Trophoblast cell (in vitro differentiated cells and primary cell): ENCODE results near the gene TRIP6.

Source experiments
- DNase-seq, 2 donors: peaks; one replicate each; pipeline ENCODE4 v3.0.0-alpha.2; 2016
- H2AFZ ChIP-seq: 2 replicates; pipeline ENCODE4 v1.6.1; 2013; ENCODE audit warnings: low read length, moderate library complexity, mild to moderate bottlenecking; ENCODE audit not compliant: insufficient read depth, poor library complexity
- H2AK5ac ChIP-seq: 2 replicates; pipeline ENCODE4 v1.6.1; 2013; ENCODE audit warnings: mild to moderate bottlenecking, low read length
- H2BK120ac ChIP-seq: 2 replicates; pipeline ENCODE4 v1.6.1; 2013; ENCODE audit warnings: low read length, mild to moderate bottlenecking, moderate library complexity; ENCODE audit not compliant: insufficient read depth, poor library complexity
- H2BK12ac ChIP-seq: 2 replicates; pipeline ENCODE4 v1.6.1; 2013; ENCODE audit warnings: mild to moderate bottlenecking, low read length, moderate library complexity
- H2BK5ac ChIP-seq: 2 replicates; pipeline ENCODE4 v1.6.1; 2013; ENCODE audit warnings: low read length, low read depth, moderate library complexity, mild to moderate bottlenecking; ENCODE audit not compliant: poor library complexity
- H3K14ac ChIP-seq: 2 replicates; pipeline ENCODE4 v1.6.1; 2013; ENCODE audit warnings: mild to moderate bottlenecking, low read length
- H3K18ac ChIP-seq: 2 replicates; pipeline ENCODE4 v1.6.1; 2013; ENCODE audit warnings: mild to moderate bottlenecking, low read length
- H3K23ac ChIP-seq: 2 replicates; pipeline ENCODE4 v1.6.1; 2013; ENCODE audit warnings: low read length
- H3K27ac ChIP-seq: 2 replicates; pipeline ENCODE4 v1.5.1; 2013; ENCODE audit warnings: low read depth, mild to moderate bottlenecking, inconsistent platforms, low read length, moderate library complexity
- H3K27me3 ChIP-seq: 2 replicates; pipeline ENCODE4 v1.6.1; 2013; ENCODE audit warnings: inconsistent platforms, mild to moderate bottlenecking, low read length, moderate library complexity; ENCODE audit not compliant: insufficient read depth
- H3K36me3 ChIP-seq, 2 experiments: 1 replicate in 1 of 2; 2 replicates in 1 of 2; pipeline ENCODE4 v1.6.1; 2013; ENCODE audit warnings: low read length in 2 of 2, mild to moderate bottlenecking in 2 of 2, moderate library complexity in 1 of 2; ENCODE audit not compliant: insufficient read depth in 2 of 2, control insufficient read depth in 1 of 2
- H3K4ac ChIP-seq: 2 replicates; pipeline ENCODE4 v1.6.1; 2013; ENCODE audit warnings: low read depth, mild to moderate bottlenecking, low read length, moderate library complexity
- H3K4me1 ChIP-seq, 2 experiments: 1 replicate in 1 of 2; 2 replicates in 1 of 2; pipeline ENCODE4 v1.6.1; 2013; ENCODE audit warnings: low read length in 2 of 2, mild to moderate bottlenecking in 2 of 2, moderate library complexity in 1 of 2; ENCODE audit not compliant: insufficient read depth in 2 of 2, control insufficient read depth in 1 of 2
- H3K4me2 ChIP-seq: 2 replicates; pipeline ENCODE4 v1.6.1; 2013; ENCODE audit warnings: inconsistent platforms, mild to moderate bottlenecking, low read length, moderate library complexity
- H3K4me3 ChIP-seq: 2 replicates; pipeline ENCODE4 v1.5.1; 2013; ENCODE audit warnings: mild to moderate bottlenecking, low read depth, low read length, inconsistent platforms
- H3K79me1 ChIP-seq: one replicate; pipeline ENCODE4 v1.6.1; 2013; ENCODE audit warnings: low read length
- H3K79me2 ChIP-seq: 2 replicates; pipeline ENCODE4 v1.6.1; 2013; ENCODE audit warnings: low read length, mild to moderate bottlenecking; ENCODE audit not compliant: control insufficient read depth, insufficient read depth, poor library complexity
- H3K9ac ChIP-seq: 2 replicates; pipeline ENCODE4 v1.6.1; 2013; ENCODE audit warnings: mild to moderate bottlenecking, low read length
- H3K9me3 ChIP-seq: 2 replicates; pipeline ENCODE4 v1.6.1; 2013; ENCODE audit warnings: low read depth, mild to moderate bottlenecking, control low read depth, inconsistent platforms, low read length; ENCODE audit not compliant: insufficient read depth
- H4K12ac ChIP-seq: 2 replicates; pipeline ENCODE4 v1.6.1; 2013; ENCODE audit warnings: low read depth, mild to moderate bottlenecking, low read length, moderate library complexity
- H4K8ac ChIP-seq: 2 replicates; pipeline ENCODE4 v1.6.1; 2013; ENCODE audit warnings: low read depth, mild to moderate bottlenecking, low read length, moderate library complexity
- H4K91ac ChIP-seq: one replicate; pipeline ENCODE4 v1.6.1; 2013; ENCODE audit warnings: low read depth, mild to moderate bottlenecking, low read length, moderate library complexity
- WGBS: extraction: QIAGEN DNeasy Blood & Tissue Kit; methylation state at CpG from one replicate; pipeline ENCODE4 v1.1.7; 2013; ENCODE audit warnings: missing lambda C conversion rate; ENCODE audit not compliant: insufficient read length, insufficient coverage; ENCODE audit errors: extremely low coverage; 5-methylcytosine and 5-hydroxymethylcytosine counted together

The TRIP6 gene

GRCh38 chr7:100860702-100861615 lies 6.2 kb upstream of the TRIP6 start:
- no peak overlapping the region for H3K27ac ChIP-seq
- H2BK5ac ChIP-seq: no peak overlapping the region
- H3K27me3 ChIP-seq: no peaks in the 10 kb centered on the region
- no peak overlapping the region for H2BK12ac ChIP-seq
- H4K8ac ChIP-seq: no peak overlapping the region
- no peak overlapping the region for H3K14ac ChIP-seq
- H2BK120ac ChIP-seq: no peak overlapping the region
- no peak overlapping the region for H4K12ac ChIP-seq
- H2AFZ ChIP-seq: no peak overlapping the region
- H3K79me1 ChIP-seq: peaks cover 8% of the 10 kb centered on the region
- H2AK5ac ChIP-seq: no peak overlapping the region
- no peak overlapping the region for H3K4me2 ChIP-seq
- H3K4me3 ChIP-seq: no peak overlapping the region
- H3K36me3 ChIP-seq: peaks cover 38 to 39% of the 10 kb centered on the region in 2 experiments
- WGBS: no CpG with 5 or more reads among the region's 18 CpGs
- H3K4ac ChIP-seq: no peak overlapping the region
- DNase-seq: no peak
- H3K23ac ChIP-seq: no peak overlapping the region
- H3K9ac ChIP-seq: no peak overlapping the region
- H3K9me3 ChIP-seq: peaks cover 1% of the 10 kb centered on the region
- H3K4me1 ChIP-seq: peaks cover 12 to 14% of the 10 kb centered on the region in 2 experiments
- H3K79me2 ChIP-seq: no peaks in the 10 kb centered on the region
- no peak overlapping the region for H3K18ac ChIP-seq
- H4K91ac ChIP-seq: no peak overlapping the region

GRCh38 chr7:100861616-100861985 lies 5.6 kb upstream of the TRIP6 start:
- no peak overlapping the region for H4K8ac ChIP-seq
- H3K79me1 ChIP-seq: peaks cover 7% of the 10 kb centered on the region
- no peak overlapping the region for H3K18ac ChIP-seq
- no peak overlapping the region for H3K23ac ChIP-seq
- H3K27ac ChIP-seq: no peak overlapping the region
- H3K4ac ChIP-seq: no peak overlapping the region
- no peak overlapping the region for H2BK120ac ChIP-seq
- no peak overlapping the region for H4K12ac ChIP-seq
- H3K9ac ChIP-seq: no peak overlapping the region
- H3K4me3 ChIP-seq: no peak overlapping the region
- H3K4me2 ChIP-seq: no peak overlapping the region
- no peak overlapping the region for H2BK12ac ChIP-seq
- no peak for DNase-seq
- no peak overlapping the region for H4K91ac ChIP-seq
- peaks cover 10 to 12% of the 10 kb centered on the region in 2 experiments for H3K4me1 ChIP-seq
- H2AK5ac ChIP-seq: no peak overlapping the region
- no CpG with 5 or more reads among the region's 14 CpGs for WGBS
- H3K14ac ChIP-seq: no peak overlapping the region
- no peak overlapping the region for H2AFZ ChIP-seq
- peaks cover 1% of the 10 kb centered on the region for H3K79me2 ChIP-seq
- no peaks in the 10 kb centered on the region for H3K27me3 ChIP-seq
- peaks cover 38 to 39% of the 10 kb centered on the region in 2 experiments for H3K36me3 ChIP-seq
- no peak overlapping the region for H2BK5ac ChIP-seq
- H3K9me3 ChIP-seq: peaks cover 1% of the 10 kb centered on the region

GRCh38 chr7:100863406-100863950 lies 3.7 kb upstream of the TRIP6 start:
- H2BK12ac ChIP-seq: no peak overlapping the region
- peaks cover 18% of the 10 kb centered on the region for H3K79me2 ChIP-seq
- H2BK5ac ChIP-seq: no peak overlapping the region
- H4K91ac ChIP-seq: no peak overlapping the region
- H3K36me3 ChIP-seq: peaks cover 39 to 40% of the 10 kb centered on the region in 2 experiments
- no peak overlapping the region for H3K4me2 ChIP-seq
- peaks cover 19% of the 10 kb centered on the region for H3K79me1 ChIP-seq
- H3K18ac ChIP-seq: no peak overlapping the region
- H3K9me3 ChIP-seq: peaks cover 1% of the 10 kb centered on the region
- H2AFZ ChIP-seq: no peak overlapping the region
- no peak overlapping the region for H3K9ac ChIP-seq
- H4K12ac ChIP-seq: no peak overlapping the region
- H3K4ac ChIP-seq: no peak overlapping the region
- no peak overlapping the region for H3K14ac ChIP-seq
- no peak for DNase-seq
- peaks cover 7 to 9% of the 10 kb centered on the region in 2 experiments for H3K4me1 ChIP-seq
- no peak overlapping the region for H2BK120ac ChIP-seq
- no peak overlapping the region for H3K23ac ChIP-seq
- no peaks in the 10 kb centered on the region for H3K27me3 ChIP-seq
- H3K27ac ChIP-seq: no peak overlapping the region
- H2AK5ac ChIP-seq: no peak overlapping the region
- no CpG with 5 or more reads among the region's 10 CpGs for WGBS
- no peak overlapping the region for H4K8ac ChIP-seq
- H3K4me3 ChIP-seq: no peak overlapping the region

GRCh38 chr7:100864263-100864845 lies 2.8 kb upstream of the TRIP6 start:
- no peak overlapping the region for H2AK5ac ChIP-seq
- H3K4me3 ChIP-seq: no peak overlapping the region
- no peak overlapping the region for H2BK120ac ChIP-seq
- no peak overlapping the region for H2BK12ac ChIP-seq
- H3K14ac ChIP-seq: no peak overlapping the region
- peaks cover 25% of the 10 kb centered on the region for H3K79me2 ChIP-seq
- H3K9ac ChIP-seq: no peak overlapping the region
- no peak overlapping the region for H2BK5ac ChIP-seq
- H3K4me2 ChIP-seq: no peak overlapping the region
- no peak overlapping the region for H4K8ac ChIP-seq
- no peak overlapping the region for H3K18ac ChIP-seq
- no peak overlapping the region for H3K23ac ChIP-seq
- no CpG with 5 or more reads among the region's 12 CpGs for WGBS
- peaks cover 22% of the 10 kb centered on the region for H3K79me1 ChIP-seq
- peaks cover 1% of the 10 kb centered on the region for H3K9me3 ChIP-seq
- no peak overlapping the region for H3K4ac ChIP-seq
- H4K91ac ChIP-seq: no peak overlapping the region
- peaks cover 10 to 12% of the 10 kb centered on the region in 2 experiments for H3K4me1 ChIP-seq
- H3K27ac ChIP-seq: no peak overlapping the region
- DNase-seq: no peak
- H2AFZ ChIP-seq: no peak overlapping the region
- H3K27me3 ChIP-seq: no peaks in the 10 kb centered on the region
- H3K36me3 ChIP-seq: peaks cover 36 to 41% of the 10 kb centered on the region in 2 experiments
- H4K12ac ChIP-seq: no peak overlapping the region
